Measurements from ENCODE around the gene COL6A3. TPM values are rescaled to one million over a fixed set of nuclear protein-coding genes. Genes with fewer than 3 reads are reported as not detected.

COL6A3 gene
- total RNA-seq, 2 experiments from 2014 or later, result 29.9 to 36.4 TPM

GRCh38 chr2:237404413-237404812, 9.6 kb downstream of the COL6A3 start:
- no peak for ATAC-seq
- ChIA-PET POLR2A (no interaction called here), CTCF (interaction anchor here (0.6 kb wide), 1 partner anchor 97 kb away, joined by 4 read pairs; no protein-coding TSS in a partner anchor)
- Mint-ChIP-seq H3K36me3 (ENCODE audit: low read depth) (peaks cover 2% of the 10 kb centered on the region), H3K4me3 (no peak overlapping the region), H3K27ac (no peak overlapping the region), H3K4me1 (no peaks in the 10 kb centered on the region), H3K9me3 (ENCODE audit: low read depth) (no peaks in the 10 kb centered on the region), H3K27me3 (no peaks in the 10 kb centered on the region)
- DNase-seq, result no peak
- intact Hi-C loops (cut with DNase I, micrococcal nuclease), result no loop called here

DNA sequence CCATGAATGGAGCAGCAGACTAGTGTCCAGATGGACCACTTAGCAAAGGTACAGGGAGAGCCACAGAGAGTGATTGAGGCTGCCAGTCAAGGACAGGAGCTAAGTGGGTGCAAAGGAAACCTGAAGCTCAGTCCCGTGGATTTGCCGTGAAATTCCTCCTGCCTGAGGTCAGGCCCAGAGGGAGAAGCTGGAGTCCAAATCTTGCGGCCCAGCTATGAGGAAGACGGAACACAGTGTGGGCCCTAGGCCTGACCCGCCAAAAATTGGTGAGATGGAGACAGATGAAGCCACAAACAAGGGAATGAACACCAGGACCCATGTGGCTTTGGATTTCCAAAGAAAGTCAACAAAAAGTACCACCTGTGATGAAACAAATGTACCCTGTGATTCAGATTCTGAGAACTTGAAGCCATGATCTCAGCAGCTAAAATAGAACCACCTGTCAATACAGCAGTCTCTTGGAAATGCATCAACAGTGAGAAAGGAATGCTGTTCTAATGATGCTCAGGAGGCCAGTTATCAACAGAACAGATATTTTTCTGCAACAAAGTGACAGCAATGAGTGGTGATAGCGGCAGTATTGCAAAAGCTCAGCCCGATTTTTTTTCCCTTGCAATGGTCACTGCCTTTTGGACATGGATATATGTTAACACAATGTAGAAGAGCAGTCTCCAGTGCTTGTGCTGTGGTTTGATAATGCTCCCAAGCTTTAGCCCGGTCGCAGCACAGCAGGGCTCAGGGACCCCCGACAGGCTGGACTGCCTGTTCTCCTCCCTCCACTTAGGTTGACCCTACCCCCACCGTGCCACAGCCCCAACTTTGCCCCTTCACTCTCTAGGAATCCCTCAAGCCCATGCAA, 10.7 kb downstream of the COL6A3 start:
- no peaks in the 10 kb centered on the region for H3K36me3 Mint-ChIP-seq (ENCODE audit: low read depth)
- no peaks in the 10 kb centered on the region for H3K27me3 Mint-ChIP-seq
- no peaks in the 10 kb centered on the region for H3K9me3 Mint-ChIP-seq (ENCODE audit: low read depth)
- ATAC-seq (no peak), DNase-seq (no peak)
- ChIA-PET CTCF (interaction anchor here (0.8 kb wide), 1 partner anchor 169 kb away, joined by 3 read pairs; no protein-coding TSS in a partner anchor), POLR2A (no interaction called here)
- H3K27ac Mint-ChIP-seq, result no peak overlapping the region
- no peaks in the 10 kb centered on the region for H3K4me1 Mint-ChIP-seq
- intact Hi-C loops (cut with DNase I, micrococcal nuclease), result no loop called here
- H3K4me3 Mint-ChIP-seq, result no peak overlapping the region

GRCh38 chr2:237400199-237400598, 13.8 kb downstream of the COL6A3 start:
- ATAC-seq (no peak), DNase-seq (no peak)
- no peaks in the 10 kb centered on the region for H3K27me3 Mint-ChIP-seq
- no peak overlapping the region for H3K27ac Mint-ChIP-seq
- POLR2A ChIA-PET, result no interaction called here
- no peaks in the 10 kb centered on the region for H3K9me3 Mint-ChIP-seq (ENCODE audit: low read depth)
- no peaks in the 10 kb centered on the region for H3K4me1 Mint-ChIP-seq
- peaks cover 2% of the 10 kb centered on the region for H3K36me3 Mint-ChIP-seq (ENCODE audit: low read depth)
- CTCF ChIA-PET, result interaction anchor here (1.0 kb wide), 1 partner anchor 21 kb away, joined by 4 read pairs; no protein-coding TSS in a partner anchor
- intact Hi-C loops (cut with DNase I, micrococcal nuclease), result no loop called here
- no peak overlapping the region for H3K4me3 Mint-ChIP-seq

DNA sequence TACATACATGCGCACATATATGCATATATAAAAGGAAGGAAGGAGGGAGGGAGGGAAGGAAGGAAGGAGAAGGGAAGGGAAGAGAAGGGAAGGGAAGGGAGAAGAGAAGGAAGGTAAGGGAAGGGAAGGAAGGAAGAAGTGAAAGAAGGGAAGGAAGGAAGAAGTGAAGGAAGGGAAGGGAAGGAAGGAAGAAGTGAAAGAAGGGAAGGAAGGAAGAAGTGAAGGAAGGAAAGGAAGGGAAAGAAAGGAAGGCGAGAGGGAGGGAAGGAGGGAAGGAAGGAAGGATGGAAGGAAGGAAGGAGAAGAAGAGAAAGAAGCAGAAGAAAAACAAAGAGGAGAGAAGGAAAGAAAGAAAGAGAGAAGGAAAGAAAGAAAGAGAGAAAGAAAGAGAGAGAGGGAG, 16.9 kb downstream of the COL6A3 start:
- peaks cover 5% of the 10 kb centered on the region for H3K36me3 Mint-ChIP-seq (ENCODE audit: low read depth)
- H3K4me1 Mint-ChIP-seq, result no peaks in the 10 kb centered on the region
- DNase-seq, result no peak
- H3K4me3 Mint-ChIP-seq, result no peak overlapping the region
- intact Hi-C loops (cut with DNase I, micrococcal nuclease), result no loop called here
- no peak overlapping the region for H3K27ac Mint-ChIP-seq
- no peak for ATAC-seq
- H3K27me3 Mint-ChIP-seq, result no peaks in the 10 kb centered on the region
- H3K9me3 Mint-ChIP-seq (ENCODE audit: low read depth), result no peaks in the 10 kb centered on the region
- ChIA-PET POLR2A (no interaction called here), CTCF (no interaction called here)

GRCh38 chr2:237393523-237393922, 20.4 kb downstream of the COL6A3 start:
- no peaks in the 10 kb centered on the region for H3K27me3 Mint-ChIP-seq
- intact Hi-C loops (cut with DNase I, micrococcal nuclease), result no loop called here
- no peak overlapping the region for H3K27ac Mint-ChIP-seq
- ChIA-PET POLR2A (interaction anchor here (1.3 kb wide), 1 partner anchor 137 kb away, joined by 4 read pairs; no protein-coding TSS in a partner anchor), CTCF (interaction anchor here (0.7 to 1.2 kb wide), 4 partner anchors 14 to 29 kb away, joined by 3 read pairs; no protein-coding TSS in a partner anchor)
- DNase-seq (no peak), ATAC-seq (no peak)
- H3K4me1 Mint-ChIP-seq, result no peaks in the 10 kb centered on the region
- H3K4me3 Mint-ChIP-seq, result no peak overlapping the region
- H3K36me3 Mint-ChIP-seq (ENCODE audit: low read depth), result peaks cover 5% of the 10 kb centered on the region
- H3K9me3 Mint-ChIP-seq (ENCODE audit: low read depth), result no peaks in the 10 kb centered on the region

- H3K9me3 Mint-ChIP-seq (ENCODE audit: low read depth), result no peaks in the 10 kb centered on the region
- H3K4me3 Mint-ChIP-seq, result no peak overlapping the region
- peaks cover 11% of the 10 kb centered on the region for H3K36me3 Mint-ChIP-seq (ENCODE audit: low read depth)
- H3K4me1 Mint-ChIP-seq, result no peaks in the 10 kb centered on the region
- H3K27me3 Mint-ChIP-seq, result no peaks in the 10 kb centered on the region
- H3K27ac Mint-ChIP-seq, result no peak overlapping the region
- no peak for DNase-seq
- ChIA-PET POLR2A (interaction anchor here (1.3 kb wide), 1 partner anchor 135 kb away, joined by 4 read pairs; no protein-coding TSS in a partner anchor), CTCF (interaction anchor here (1.2 kb wide), 1 partner anchor 30 kb away, joined by 3 read pairs; no protein-coding TSS in a partner anchor)
- ATAC-seq, result no peak
- intact Hi-C loops (cut with DNase I, micrococcal nuclease), result no loop called here
Observed at GRCh38 chr2:237392186-237392585, 21.8 kb downstream of the COL6A3 start.

- Mint-ChIP-seq H3K27ac (no peak overlapping the region), H3K4me1 (no peaks in the 10 kb centered on the region), H3K36me3 (ENCODE audit: low read depth) (peaks cover 10% of the 10 kb centered on the region), H3K9me3 (ENCODE audit: low read depth) (no peaks in the 10 kb centered on the region), H3K27me3 (no peaks in the 10 kb centered on the region), H3K4me3 (no peak overlapping the region)
- ChIA-PET POLR2A (no interaction called here), CTCF (interaction anchor here (1.2 to 1.3 kb wide), 2 partner anchors 50 to 121 kb away, joined by 3 to 5 read pairs; no protein-coding TSS in a partner anchor)
- ATAC-seq, result no peak
- DNase-seq, result no peak
- intact Hi-C loops (cut with DNase I, micrococcal nuclease), result no loop called here
Observed at GRCh38 chr2:237391140-237391539, 22.8 kb downstream of the COL6A3 start.

DNA sequence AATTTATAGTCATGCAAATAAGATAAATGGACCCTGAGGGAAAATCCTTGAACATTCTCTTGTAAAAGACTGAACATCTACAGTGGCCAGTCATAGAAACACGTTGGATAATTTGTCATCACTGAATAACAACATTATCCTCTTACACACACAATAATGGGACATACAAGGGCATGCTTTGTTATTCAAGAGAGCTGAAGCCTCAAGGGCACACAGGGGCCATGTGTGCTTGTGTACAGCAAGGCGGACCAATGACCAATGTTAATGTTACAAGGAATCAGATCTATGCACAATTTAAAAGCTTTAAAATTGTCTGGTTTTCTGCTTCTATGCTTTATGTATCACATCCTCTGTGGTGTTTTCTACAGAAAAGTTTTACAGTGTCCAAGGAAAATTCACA, 23.7 kb downstream of the COL6A3 start:
- no peaks in the 10 kb centered on the region for H3K4me1 Mint-ChIP-seq
- no peaks in the 10 kb centered on the region for H3K27me3 Mint-ChIP-seq
- ATAC-seq (no peak), DNase-seq (no peak)
- H3K27ac Mint-ChIP-seq, result no peak overlapping the region
- no peaks in the 10 kb centered on the region for H3K9me3 Mint-ChIP-seq (ENCODE audit: low read depth)
- intact Hi-C loops (cut with DNase I, micrococcal nuclease), result no loop called here
- ChIA-PET POLR2A (no interaction called here), CTCF (interaction anchor here (0.6 to 1.8 kb wide), 5 partner anchors 10 to 122 kb away, joined by 3 to 7 read pairs (median 5); no protein-coding TSS in a partner anchor)
- H3K4me3 Mint-ChIP-seq, result no peak overlapping the region
- H3K36me3 Mint-ChIP-seq (ENCODE audit: low read depth), result peaks cover 9% of the 10 kb centered on the region

DNA sequence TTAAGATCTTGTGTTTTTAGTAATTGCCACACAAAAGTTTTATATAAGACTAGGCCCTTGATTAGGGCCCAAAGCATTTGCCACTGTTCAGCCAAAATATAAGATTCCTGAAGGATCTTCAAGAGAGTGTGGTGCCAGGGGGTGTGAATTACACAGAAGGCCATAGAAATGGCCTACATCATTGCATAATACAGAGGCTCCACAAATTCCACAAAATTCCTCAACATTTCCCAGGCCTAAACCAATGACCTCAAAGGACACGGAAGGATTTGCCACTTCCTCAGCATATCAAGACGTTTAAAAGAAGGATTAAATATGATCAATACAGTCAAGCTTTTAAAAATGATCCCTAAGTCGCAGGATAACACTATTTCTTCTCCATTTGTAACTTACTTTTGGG, 24.1 kb downstream of the COL6A3 start:
- H3K9me3 Mint-ChIP-seq (ENCODE audit: low read depth), result no peaks in the 10 kb centered on the region
- DNase-seq (no peak), ATAC-seq (no peak)
- H3K4me1 Mint-ChIP-seq, result no peaks in the 10 kb centered on the region
- no peak overlapping the region for H3K27ac Mint-ChIP-seq
- ChIA-PET POLR2A (no interaction called here), CTCF (interaction anchor here (0.6 to 1.8 kb wide), 4 partner anchors 9 to 123 kb away, joined by 3 to 7 read pairs (median 5); no protein-coding TSS in a partner anchor)
- no peaks in the 10 kb centered on the region for H3K27me3 Mint-ChIP-seq
- H3K4me3 Mint-ChIP-seq, result no peak overlapping the region
- H3K36me3 Mint-ChIP-seq (ENCODE audit: low read depth), result peaks cover 6% of the 10 kb centered on the region
- intact Hi-C loops (cut with DNase I, micrococcal nuclease), result no loop called here

GRCh38 chr2:237388036-237388435, 25.9 kb downstream of the COL6A3 start:
- H3K36me3 Mint-ChIP-seq (ENCODE audit: low read depth), result peaks cover 5% of the 10 kb centered on the region
- no peaks in the 10 kb centered on the region for H3K9me3 Mint-ChIP-seq (ENCODE audit: low read depth)
- no peak overlapping the region for H3K27ac Mint-ChIP-seq
- ChIA-PET POLR2A (no interaction called here), CTCF (interaction anchor here (1.2 kb wide), 1 partner anchor 125 kb away, joined by 5 read pairs; no protein-coding TSS in a partner anchor)
- DNase-seq (no peak), ATAC-seq (no peak)
- no peaks in the 10 kb centered on the region for H3K4me1 Mint-ChIP-seq
- intact Hi-C loops (cut with DNase I, micrococcal nuclease), result no loop called here
- no peak overlapping the region for H3K4me3 Mint-ChIP-seq
- H3K27me3 Mint-ChIP-seq, result no peaks in the 10 kb centered on the region

DNA sequence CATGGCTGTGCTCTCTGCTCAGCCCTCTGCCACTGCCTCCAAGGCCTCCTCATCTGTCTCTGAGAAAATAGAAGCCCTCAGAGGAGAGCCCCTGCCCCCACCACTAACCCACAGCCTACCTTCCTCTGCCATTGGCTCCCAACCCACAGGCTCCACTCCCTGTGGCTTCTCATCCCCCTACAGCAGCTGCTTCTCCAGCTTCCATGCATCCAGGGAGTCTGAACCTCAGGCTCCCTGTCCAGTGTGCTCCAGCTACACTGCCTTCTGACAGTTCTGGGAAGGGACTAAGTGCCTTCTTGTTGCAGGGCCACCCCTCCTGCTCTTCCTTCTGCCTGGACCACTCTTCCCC, 29.3 kb downstream of the COL6A3 start:
- ATAC-seq (no peak), DNase-seq (no peak)
- H3K27ac Mint-ChIP-seq, result no peak overlapping the region
- POLR2A ChIA-PET, result no interaction called here
- no peak overlapping the region for H3K4me3 Mint-ChIP-seq
- peaks cover 5% of the 10 kb centered on the region for H3K36me3 Mint-ChIP-seq (ENCODE audit: low read depth)
- no peaks in the 10 kb centered on the region for H3K4me1 Mint-ChIP-seq
- intact Hi-C loops (cut with DNase I, micrococcal nuclease), result no loop called here
- H3K27me3 Mint-ChIP-seq, result no peaks in the 10 kb centered on the region
- CTCF ChIA-PET, result no interaction called here
- H3K9me3 Mint-ChIP-seq (ENCODE audit: low read depth), result no peaks in the 10 kb centered on the region
